ENCODE data around the gene MKNK1.
A peak's percentile ranks its signal among the peaks of the same experiment; 100 is the strongest.

Gene MKNK1

GRCh38 chr1:46558141-46558963, 45.7 kb downstream of the MKNK1 start:
- DNase-seq (ENCODE audit: low spot score) (no peak), ATAC-seq (ENCODE audit: low read depth) (no peak)
- Histone ChIP-seq H3K4me1 (ENCODE audit: insufficient read depth, poor library complexity, severe bottlenecking) (no peaks in the 10 kb centered on the region), H3K9me3 (ENCODE audit: severe bottlenecking) (no peaks in the 10 kb centered on the region), H3K4me3 (ENCODE audit: severe bottlenecking) (no peak overlapping the region), H3K27ac (ENCODE audit: poor library complexity, severe bottlenecking) (no peak overlapping the region), H3K36me3 (ENCODE audit: low read depth) (no peaks in the 10 kb centered on the region; the same call in 1 of the 2 replicates), H3K27me3 (ENCODE audit: insufficient read depth, poor library complexity, severe bottlenecking) (no peaks in the 10 kb centered on the region)
- TF ChIP-seq, protein P1, sequence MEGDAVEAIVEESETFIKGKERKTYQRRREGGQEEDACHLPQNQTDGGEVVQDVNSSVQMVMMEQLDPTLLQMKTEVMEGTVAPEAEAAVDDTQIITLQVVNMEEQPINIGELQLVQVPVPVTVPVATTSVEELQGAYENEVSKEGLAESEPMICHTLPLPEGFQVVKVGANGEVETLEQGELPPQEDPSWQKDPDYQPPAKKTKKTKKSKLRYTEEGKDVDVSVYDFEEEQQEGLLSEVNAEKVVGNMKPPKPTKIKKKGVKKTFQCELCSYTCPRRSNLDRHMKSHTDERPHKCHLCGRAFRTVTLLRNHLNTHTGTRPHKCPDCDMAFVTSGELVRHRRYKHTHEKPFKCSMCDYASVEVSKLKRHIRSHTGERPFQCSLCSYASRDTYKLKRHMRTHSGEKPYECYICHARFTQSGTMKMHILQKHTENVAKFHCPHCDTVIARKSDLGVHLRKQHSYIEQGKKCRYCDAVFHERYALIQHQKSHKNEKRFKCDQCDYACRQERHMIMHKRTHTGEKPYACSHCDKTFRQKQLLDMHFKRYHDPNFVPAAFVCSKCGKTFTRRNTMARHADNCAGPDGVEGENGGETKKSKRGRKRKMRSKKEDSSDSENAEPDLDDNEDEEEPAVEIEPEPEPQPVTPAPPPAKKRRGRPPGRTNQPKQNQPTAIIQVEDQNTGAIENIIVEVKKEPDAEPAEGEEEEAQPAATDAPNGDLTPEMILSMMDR (IDR thresholded peaks at IDR 0.05; ENCODE audit: poor library complexity, severe bottlenecking), result no peak

- Histone ChIP-seq H3K36me3 (ENCODE audit: low read depth) (no peaks in the 10 kb centered on the region), H3K27me3 (ENCODE audit: insufficient read depth, poor library complexity, severe bottlenecking) (no peaks in the 10 kb centered on the region), H3K4me3 (ENCODE audit: severe bottlenecking) (no peak overlapping the region), H3K4me1 (ENCODE audit: insufficient read depth, poor library complexity, severe bottlenecking) (no peaks in the 10 kb centered on the region), H3K27ac (ENCODE audit: poor library complexity, severe bottlenecking) (no peak overlapping the region), H3K9me3 (ENCODE audit: severe bottlenecking) (no peaks in the 10 kb centered on the region)
- DNase-seq (ENCODE audit: low spot score), result no peak
- TF ChIP-seq, protein P1 (IDR thresholded peaks at IDR 0.05; ENCODE audit: poor library complexity, severe bottlenecking), result no peak
- no peak for ATAC-seq (ENCODE audit: low read depth)
These were observed 46.7 kb downstream of the MKNK1 start for GRCh38 chr1:46557403-46557802.

- ATAC-seq (ENCODE audit: low read depth), result peak; percentile 87
- Histone ChIP-seq H3K27me3 (ENCODE audit: insufficient read depth, poor library complexity, severe bottlenecking) (no peaks in the 10 kb centered on the region), H3K27ac (ENCODE audit: poor library complexity, severe bottlenecking) (no peak overlapping the region), H3K4me1 (ENCODE audit: insufficient read depth, poor library complexity, severe bottlenecking) (no peaks in the 10 kb centered on the region), H3K4me3 (ENCODE audit: severe bottlenecking) (no peak overlapping the region), H3K9me3 (ENCODE audit: severe bottlenecking) (no peaks in the 10 kb centered on the region), H3K36me3 (ENCODE audit: low read depth) (no peaks in the 10 kb centered on the region)
- TF ChIP-seq, protein P1 (IDR thresholded peaks at IDR 0.05; ENCODE audit: poor library complexity, severe bottlenecking), result no peak
- no peak for DNase-seq (ENCODE audit: low spot score)
These were observed 47.2 kb downstream of the MKNK1 start for GRCh38 chr1:46556822-46557221.

- ATAC-seq (ENCODE audit: low read depth), result no peak
- TF ChIP-seq, protein P1 (IDR thresholded peaks at IDR 0.05; ENCODE audit: poor library complexity, severe bottlenecking), result no peak
- no peaks in the 10 kb centered on the region for H3K27me3 ChIP-seq (ENCODE audit: insufficient read depth, poor library complexity, severe bottlenecking)
- H3K9me3 ChIP-seq (ENCODE audit: severe bottlenecking), result no peaks in the 10 kb centered on the region
- H3K36me3 ChIP-seq (ENCODE audit: low read depth), result no peaks in the 10 kb centered on the region
- no peak overlapping the region for H3K27ac ChIP-seq (ENCODE audit: poor library complexity, severe bottlenecking)
- no peak for DNase-seq (ENCODE audit: low spot score)
- H3K4me1 ChIP-seq (ENCODE audit: insufficient read depth, poor library complexity, severe bottlenecking), result no peaks in the 10 kb centered on the region
- no peak overlapping the region for H3K4me3 ChIP-seq (ENCODE audit: severe bottlenecking)
These were observed 48.0 kb downstream of the MKNK1 start for GRCh38 chr1:46555826-46556619.

All from RWPE2 (cell line).